H9 (cell line): ENCODE measurements around the gene FARP1. TPM values are rescaled to one million over a fixed set of nuclear protein-coding genes. Genes with fewer than 3 reads are reported as not detected.

Experiments used
- DNase-seq: peaks from one replicate; pipeline ENCODE4 v3.0.0-alpha.2; 2017
- H2AFZ ChIP-seq: one replicate; pipeline ENCODE4 v1.6.1; 2013; ENCODE audit warnings: mild to moderate bottlenecking, low read length, control low read depth, moderate library complexity
- H2AK5ac ChIP-seq: 2 replicates; pipeline ENCODE4 v1.6.1; 2013; ENCODE audit warnings: low read length, control low read depth, mixed read lengths; ENCODE audit not compliant: insufficient read length
- H2BK120ac ChIP-seq: one replicate; pipeline ENCODE4 v1.6.1; 2013; ENCODE audit warnings: low read depth, mild to moderate bottlenecking, low read length, control low read depth, inconsistent platforms; ENCODE audit not compliant: poor library complexity, severe bottlenecking
- H2BK12ac ChIP-seq: 2 replicates; pipeline ENCODE4 v1.6.1; 2013; ENCODE audit warnings: low read length, control low read depth, mixed read lengths, low read depth; ENCODE audit not compliant: insufficient read length
- H2BK15ac ChIP-seq: 2 replicates; pipeline ENCODE4 v1.6.1; 2013; ENCODE audit warnings: low read depth, low read length, control low read depth
- H2BK20ac ChIP-seq: one replicate; pipeline ENCODE4 v1.6.1; 2013; ENCODE audit warnings: low read depth, mild to moderate bottlenecking, low read length, control low read depth, inconsistent platforms; ENCODE audit not compliant: poor library complexity, severe bottlenecking
- H2BK5ac ChIP-seq: 2 replicates; pipeline ENCODE4 v1.6.1; 2013; ENCODE audit warnings: low read length, control low read depth, mixed read lengths; ENCODE audit not compliant: insufficient read length
- H3K14ac ChIP-seq: 2 replicates; pipeline ENCODE4 v1.6.1; 2013; ENCODE audit warnings: low read length, control low read depth; ENCODE audit not compliant: insufficient read depth
- H3K18ac ChIP-seq: 2 replicates; pipeline ENCODE4 v1.6.1; 2013; ENCODE audit warnings: low read depth, mild to moderate bottlenecking, mixed read lengths, low read length, control low read depth; ENCODE audit not compliant: insufficient read length
- H3K23ac ChIP-seq: 2 replicates; pipeline ENCODE4 v1.6.1; 2013; ENCODE audit warnings: low read length, control low read depth, mixed read lengths, low read depth; ENCODE audit not compliant: insufficient read length
- H3K23me2 ChIP-seq: 2 replicates; pipeline ENCODE4 v1.6.1; 2013; ENCODE audit warnings: low read depth, mild to moderate bottlenecking, mixed read lengths, low read length, control low read depth; ENCODE audit not compliant: insufficient read length, poor library complexity, severe bottlenecking
- H3K27ac ChIP-seq: 2 replicates; pipeline ENCODE4 v1.5.1; 2013; ENCODE audit warnings: low read length, control low read depth, mixed read lengths, low read depth; ENCODE audit not compliant: insufficient read length
- H3K27me3 ChIP-seq: 2 replicates; pipeline ENCODE4 v1.6.1; 2013; ENCODE audit warnings: low read length, control low read depth, inconsistent platforms; ENCODE audit not compliant: insufficient read depth
- H3K4ac ChIP-seq: 2 replicates; pipeline ENCODE4 v1.6.1; 2013; ENCODE audit warnings: low read depth, mild to moderate bottlenecking, control low read depth, inconsistent platforms, low read length, moderate library complexity
- H3K4me1 ChIP-seq: 2 replicates; pipeline ENCODE4 v1.6.1; 2013; ENCODE audit warnings: low read length, control low read depth, inconsistent platforms; ENCODE audit not compliant: insufficient read depth
- H3K4me2 ChIP-seq: 2 replicates; pipeline ENCODE4 v1.6.1; 2013; ENCODE audit warnings: low read length, control low read depth, mixed read lengths; ENCODE audit not compliant: insufficient read length, insufficient read depth
- H3K56ac ChIP-seq: 2 replicates; pipeline ENCODE4 v1.6.1; 2013; ENCODE audit warnings: low read depth, mild to moderate bottlenecking, mixed read lengths, low read length, control low read depth; ENCODE audit not compliant: insufficient read length
- H3K79me1 ChIP-seq: 2 replicates; pipeline ENCODE4 v1.6.1; 2013; ENCODE audit warnings: low read depth, mild to moderate bottlenecking, moderate library complexity, low read length, control low read depth, inconsistent platforms; ENCODE audit not compliant: insufficient read depth, poor library complexity, severe bottlenecking
- H3K79me2 ChIP-seq: 2 replicates; pipeline ENCODE4 v1.6.1; 2013; ENCODE audit warnings: low read length, control low read depth, inconsistent platforms; ENCODE audit not compliant: insufficient read depth
- H3K9ac ChIP-seq: 2 replicates; pipeline ENCODE4 v1.6.1; 2013; ENCODE audit warnings: low read length, control low read depth, mixed read lengths; ENCODE audit not compliant: insufficient read length; ENCODE audit errors: extremely low read depth
- H3K9me3 ChIP-seq: one replicate; pipeline ENCODE4 v1.6.1; 2013; ENCODE audit warnings: low read depth, low read length, inconsistent platforms; ENCODE audit not compliant: control insufficient read depth
- H3T11ph ChIP-seq: one replicate; pipeline ENCODE4 v1.6.1; 2013; ENCODE audit warnings: mild to moderate bottlenecking, low read length, control low read depth, inconsistent platforms
- H4K20me1 ChIP-seq: one replicate; pipeline ENCODE4 v1.6.1; 2013; ENCODE audit not compliant: control insufficient read depth, insufficient read length, insufficient read depth
- H4K5ac ChIP-seq: 2 replicates; pipeline ENCODE4 v1.6.1; 2013; ENCODE audit warnings: low read depth, mild to moderate bottlenecking, mixed read lengths, low read length, control low read depth; ENCODE audit not compliant: insufficient read length
- H4K8ac ChIP-seq: replicated peaks from 2 replicates; pipeline ENCODE4 v1.6.1; 2013; ENCODE audit warnings: low read length, control low read depth, mixed read lengths, low read depth; ENCODE audit not compliant: insufficient read length
- H4K91ac ChIP-seq: 2 replicates; pipeline ENCODE4 v1.6.1; 2013; ENCODE audit warnings: low read depth, mild to moderate bottlenecking, moderate library complexity, mixed read lengths, low read length, control low read depth; ENCODE audit not compliant: insufficient read length
- H3K27ac Mint-ChIP-seq, 3 experiments: 2 replicates in 2 of 3; 3 replicates in 1 of 3; pipeline ENCODE4 v1.8.0; 2020 to 2021; ENCODE audit warnings: mixed read lengths in 3 of 3, mild to moderate bottlenecking in 1 of 3, moderate library complexity in 1 of 3
- H3K27me3 Mint-ChIP-seq: 2 replicates; pipeline ENCODE4 v1.8.0; 2021; ENCODE audit warnings: low read depth, mild to moderate bottlenecking, moderate library complexity, mixed read lengths
- H3K36me3 Mint-ChIP-seq, 3 experiments: 2 replicates in 2 of 3; 3 replicates in 1 of 3; pipeline ENCODE4 v1.8.0; 2020 to 2021; ENCODE audit warnings: low read depth in 3 of 3, mixed read lengths in 3 of 3; ENCODE audit not compliant: insufficient read depth in 1 of 3
- H3K4me1 Mint-ChIP-seq, 2 experiments: 2 replicates each; pipeline ENCODE4 v1.8.0; 2020; ENCODE audit warnings: mixed read lengths in 2 of 2
- H3K4me3 Mint-ChIP-seq, 2 experiments: 2 replicates in 1 of 2; 3 replicates in 1 of 2; pipeline ENCODE4 v1.8.0; 2020 to 2021; ENCODE audit warnings: mild to moderate bottlenecking in 2 of 2, mixed read lengths in 2 of 2, moderate library complexity in 1 of 2
- H3K9me3 Mint-ChIP-seq, 2 experiments: 2 replicates in 1 of 2; 3 replicates in 1 of 2; pipeline ENCODE4 v1.8.0; 2020; ENCODE audit warnings: mild to moderate bottlenecking in 2 of 2, mixed read lengths in 2 of 2, moderate library complexity in 1 of 2
- WGBS: extraction: QIAGEN DNeasy Blood & Tissue Kit; methylation state at CpG from one replicate; pipeline ENCODE4 v1.1.7; 2013; ENCODE audit warnings: missing lambda C conversion rate, low lambda C conversion rate, mixed read lengths; ENCODE audit not compliant: insufficient read length; ENCODE audit errors: extremely low coverage; 5-methylcytosine and 5-hydroxymethylcytosine counted together
- total RNA-seq: library from RNA; stranded (reverse); gene quantifications from 2 replicates; pipeline ENCODE4 v1.2.1, GENCODE V29; 2021
- TF ChIP-seq, protein P1 (sequence below): fragments of 200-600 bp; sonication (generic); conservative IDR thresholded peaks from 3 replicates; pipeline ENCODE4 v1.8.0; 2021; ENCODE audit warnings: antibody characterized with exemption, mild to moderate bottlenecking

The FARP1 gene
- total RNA-seq, 1 experiment from 2014 or later: 95.9 TPM

DNA sequence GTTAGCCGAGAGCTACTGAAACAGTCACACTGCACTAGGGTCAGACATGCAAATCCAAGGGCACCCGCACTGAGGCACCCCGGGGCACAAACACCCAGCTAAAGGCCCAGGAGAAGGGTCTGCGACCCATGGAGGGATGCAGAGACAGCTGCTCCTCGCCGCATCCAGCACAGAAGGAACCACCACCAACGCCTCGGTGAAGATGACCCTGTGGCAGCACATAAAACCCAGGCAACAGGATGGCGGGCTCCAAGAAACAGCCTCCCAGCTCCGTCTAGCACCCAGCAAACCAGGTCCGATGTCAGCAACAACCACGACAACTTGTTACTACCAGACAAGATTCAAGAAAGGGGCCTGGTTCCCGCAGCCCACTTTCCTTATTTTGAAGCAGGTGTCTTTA, 351.9 kb downstream of the FARP1 start:
- no peak overlapping the region for H3K4me2 ChIP-seq
- no peak overlapping the region for H2AK5ac ChIP-seq
- no peaks in the 10 kb centered on the region for H3K9me3 Mint-ChIP-seq
- no CpG with 5 or more reads among the region's 13 CpGs for WGBS
- H2BK120ac ChIP-seq: no peak overlapping the region
- no peak overlapping the region for H4K91ac ChIP-seq
- no peak overlapping the region for H3K4ac ChIP-seq
- no peak overlapping the region for H4K8ac ChIP-seq
- TF ChIP-seq, protein P1, sequence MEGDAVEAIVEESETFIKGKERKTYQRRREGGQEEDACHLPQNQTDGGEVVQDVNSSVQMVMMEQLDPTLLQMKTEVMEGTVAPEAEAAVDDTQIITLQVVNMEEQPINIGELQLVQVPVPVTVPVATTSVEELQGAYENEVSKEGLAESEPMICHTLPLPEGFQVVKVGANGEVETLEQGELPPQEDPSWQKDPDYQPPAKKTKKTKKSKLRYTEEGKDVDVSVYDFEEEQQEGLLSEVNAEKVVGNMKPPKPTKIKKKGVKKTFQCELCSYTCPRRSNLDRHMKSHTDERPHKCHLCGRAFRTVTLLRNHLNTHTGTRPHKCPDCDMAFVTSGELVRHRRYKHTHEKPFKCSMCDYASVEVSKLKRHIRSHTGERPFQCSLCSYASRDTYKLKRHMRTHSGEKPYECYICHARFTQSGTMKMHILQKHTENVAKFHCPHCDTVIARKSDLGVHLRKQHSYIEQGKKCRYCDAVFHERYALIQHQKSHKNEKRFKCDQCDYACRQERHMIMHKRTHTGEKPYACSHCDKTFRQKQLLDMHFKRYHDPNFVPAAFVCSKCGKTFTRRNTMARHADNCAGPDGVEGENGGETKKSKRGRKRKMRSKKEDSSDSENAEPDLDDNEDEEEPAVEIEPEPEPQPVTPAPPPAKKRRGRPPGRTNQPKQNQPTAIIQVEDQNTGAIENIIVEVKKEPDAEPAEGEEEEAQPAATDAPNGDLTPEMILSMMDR: no peak
- H3K23ac ChIP-seq: no peak overlapping the region
- H3K79me1 ChIP-seq: peaks cover 7% of the 10 kb centered on the region
- H3K27me3 ChIP-seq: no peaks in the 10 kb centered on the region
- peaks cover 62 to 74% of the 10 kb centered on the region in 2 experiments for H3K4me1 Mint-ChIP-seq
- no peak overlapping the region for H3T11ph ChIP-seq
- H3K79me2 ChIP-seq: peaks cover 23% of the 10 kb centered on the region; the same call in 1 of the 2 replicates
- no peaks in the 10 kb centered on the region for H4K20me1 ChIP-seq
- no peak overlapping the region; the same call in 1 of the 2 replicates for H2BK15ac ChIP-seq
- no peak overlapping the region for H3K27ac ChIP-seq
- H3K23me2 ChIP-seq: no peaks in the 10 kb centered on the region
- H2AFZ ChIP-seq: no peak overlapping the region
- H3K27ac Mint-ChIP-seq: peak overlapping the region; percentile 7 to 80 (median 18); a peak in 5 of 7 replicates
- DNase-seq: no peak
- no peaks in the 10 kb centered on the region for H3K9me3 ChIP-seq
- H3K56ac ChIP-seq: no peak overlapping the region
- peaks cover 8 to 18% (median 13%) of the 10 kb centered on the region in 3 experiments; a peak in 6 of 7 replicates for H3K36me3 Mint-ChIP-seq
- H2BK12ac ChIP-seq: no peak overlapping the region
- no peak overlapping the region for H2BK20ac ChIP-seq
- H3K14ac ChIP-seq: no peak overlapping the region
- no peak overlapping the region for H3K18ac ChIP-seq
- no peaks in the 10 kb centered on the region for H3K27me3 Mint-ChIP-seq
- H3K4me3 Mint-ChIP-seq: no peak overlapping the region
- no peak overlapping the region for H3K9ac ChIP-seq
- H2BK5ac ChIP-seq: no peak overlapping the region
- H3K4me1 ChIP-seq: peaks cover 13% of the 10 kb centered on the region; the same call in 1 of the 2 replicates
- no peak overlapping the region for H4K5ac ChIP-seq
